Prostate gland (tissue), 2 donors: ENCODE measurements around the gene HAUS5.

Experiments
- POLR2A ChIP-seq: fragments of 450-650 bp; IDR thresholded peaks from one replicate; pipeline ENCODE4 v1.6.1; 2016; ENCODE audit warnings: antibody characterized with exemption, mild to moderate bottlenecking
- TF ChIP-seq, protein P1 (sequence below), 4 experiments: fragments of 200-600 bp in 2 of 4; fragments of 450-650 bp in 2 of 4; sonication (generic) in 2 of 4; IDR thresholded peaks; 1 replicate in 3 of 4; 2 replicates in 1 of 4; pipeline ENCODE4 v1.5.1; 2016 to 2019; ENCODE audit warnings: antibody characterized with exemption in 4 of 4, mild to moderate bottlenecking in 2 of 4, moderate library complexity in 2 of 4

DNA sequence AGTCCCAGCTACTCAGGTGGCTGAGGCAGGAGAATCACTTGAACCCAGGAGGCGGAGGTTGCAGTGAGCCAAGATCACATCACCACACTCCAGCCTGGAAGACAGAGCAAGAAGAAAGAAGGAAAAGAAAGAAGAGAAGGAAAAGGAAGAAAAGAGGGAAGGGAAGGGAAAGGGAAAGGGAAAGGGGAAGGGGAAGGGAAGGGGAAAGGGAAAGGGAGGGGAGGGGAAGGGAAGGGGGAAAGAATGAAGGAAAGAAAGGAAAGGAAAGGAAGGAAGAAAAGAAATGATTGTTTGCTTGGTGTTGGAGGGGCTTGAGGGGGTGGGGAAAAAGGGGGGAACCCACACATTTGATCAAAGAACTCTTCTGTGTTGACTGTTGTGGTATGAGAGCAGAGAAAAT lies 16.6 kb upstream of the HAUS5 start:
- TF ChIP-seq POLR2A, result no peak
- TF ChIP-seq, protein P1, sequence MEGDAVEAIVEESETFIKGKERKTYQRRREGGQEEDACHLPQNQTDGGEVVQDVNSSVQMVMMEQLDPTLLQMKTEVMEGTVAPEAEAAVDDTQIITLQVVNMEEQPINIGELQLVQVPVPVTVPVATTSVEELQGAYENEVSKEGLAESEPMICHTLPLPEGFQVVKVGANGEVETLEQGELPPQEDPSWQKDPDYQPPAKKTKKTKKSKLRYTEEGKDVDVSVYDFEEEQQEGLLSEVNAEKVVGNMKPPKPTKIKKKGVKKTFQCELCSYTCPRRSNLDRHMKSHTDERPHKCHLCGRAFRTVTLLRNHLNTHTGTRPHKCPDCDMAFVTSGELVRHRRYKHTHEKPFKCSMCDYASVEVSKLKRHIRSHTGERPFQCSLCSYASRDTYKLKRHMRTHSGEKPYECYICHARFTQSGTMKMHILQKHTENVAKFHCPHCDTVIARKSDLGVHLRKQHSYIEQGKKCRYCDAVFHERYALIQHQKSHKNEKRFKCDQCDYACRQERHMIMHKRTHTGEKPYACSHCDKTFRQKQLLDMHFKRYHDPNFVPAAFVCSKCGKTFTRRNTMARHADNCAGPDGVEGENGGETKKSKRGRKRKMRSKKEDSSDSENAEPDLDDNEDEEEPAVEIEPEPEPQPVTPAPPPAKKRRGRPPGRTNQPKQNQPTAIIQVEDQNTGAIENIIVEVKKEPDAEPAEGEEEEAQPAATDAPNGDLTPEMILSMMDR (IDR thresholded peaks at IDR 0.05), result no peak
